T-helper 1 cell (primary cell): ENCODE results near the gene IL16.
A peak's percentile ranks its signal among the peaks of the same experiment; 100 is the strongest.

Experiments used
- DNase-seq, 5 donors: peaks; one replicate each; pipeline ENCODE4 v3.0.0-alpha.2; 2012 to 2020

IL16 gene

DNA sequence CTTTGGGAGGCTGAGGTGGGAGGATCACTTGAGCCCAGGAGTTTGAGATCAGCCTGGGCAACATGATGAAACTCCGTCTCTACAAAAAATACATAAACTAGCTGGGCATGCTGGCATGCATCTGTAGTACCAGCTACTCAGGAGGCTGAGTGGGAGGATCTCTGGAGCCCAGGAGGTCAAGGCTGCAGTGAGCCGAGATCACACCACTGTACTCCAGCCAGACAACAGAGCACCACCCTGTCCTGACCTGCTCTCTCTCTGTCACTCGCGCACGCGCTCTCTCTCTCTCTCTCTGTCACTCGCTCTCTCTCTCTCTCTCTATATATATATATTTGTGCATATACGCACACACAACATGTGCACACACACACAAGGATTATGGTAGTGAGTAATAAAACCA is 61.8 kb downstream of the IL16 start:
- no peak for DNase-seq

DNA sequence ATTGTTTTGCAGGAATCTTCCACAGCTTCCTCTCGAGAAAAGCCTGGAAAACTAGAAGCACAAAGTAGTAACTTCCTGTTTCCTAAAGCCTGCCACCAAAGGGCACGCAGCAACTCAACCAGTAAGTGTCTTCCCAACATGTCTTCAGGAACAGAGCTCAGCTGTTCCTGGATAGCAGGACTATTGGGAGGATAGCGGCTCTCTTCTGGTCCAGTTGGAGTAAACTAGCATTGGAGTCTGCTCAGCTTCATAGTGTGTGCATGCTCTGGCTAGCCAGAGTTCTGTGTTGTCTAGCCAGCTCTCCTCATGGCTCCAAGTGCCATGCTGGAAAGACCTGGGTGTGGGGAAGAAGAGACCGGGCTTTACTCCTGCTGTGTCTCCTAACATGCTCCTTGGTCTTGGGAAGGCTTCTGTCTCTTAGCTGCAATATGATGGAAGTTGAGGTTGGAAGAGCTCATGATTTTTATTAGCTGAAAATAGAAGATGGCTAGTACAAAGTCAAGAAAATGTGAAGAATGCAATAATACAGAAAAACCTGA is 63.1 kb downstream of the IL16 start:
- no peak for DNase-seq

DNA sequence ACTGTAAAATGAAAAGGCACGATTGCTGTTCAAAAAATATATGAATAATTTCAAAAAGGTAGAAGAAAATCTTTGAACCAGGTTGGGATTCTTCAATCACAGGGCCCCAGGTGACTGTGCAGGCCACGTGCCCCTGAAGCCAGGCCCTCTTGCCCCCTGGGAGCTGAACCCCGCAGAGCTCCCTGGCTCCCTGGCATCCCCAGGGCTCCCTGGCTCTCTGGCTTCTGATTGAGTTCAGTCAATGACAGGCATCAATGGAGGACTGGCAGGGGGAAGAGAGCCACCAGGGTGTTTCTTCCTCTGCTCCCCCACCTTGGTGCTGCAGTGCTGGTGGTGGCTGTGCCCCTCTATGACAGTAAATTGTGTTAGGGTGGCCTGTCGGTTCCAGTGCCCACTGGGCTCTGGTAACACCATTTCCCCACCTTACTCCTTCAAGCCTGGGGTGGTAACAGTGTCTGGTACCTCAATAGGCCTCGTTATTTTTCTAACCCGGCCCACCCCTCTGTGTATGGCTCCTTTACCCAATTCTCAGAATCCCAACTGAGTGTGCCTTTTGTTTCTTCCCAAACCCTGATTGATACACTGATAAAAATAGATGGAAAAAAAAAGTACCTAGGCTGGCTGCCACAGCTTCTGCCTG is 64.6 kb downstream of the IL16 start:
- DNase-seq, result no peak

DNA sequence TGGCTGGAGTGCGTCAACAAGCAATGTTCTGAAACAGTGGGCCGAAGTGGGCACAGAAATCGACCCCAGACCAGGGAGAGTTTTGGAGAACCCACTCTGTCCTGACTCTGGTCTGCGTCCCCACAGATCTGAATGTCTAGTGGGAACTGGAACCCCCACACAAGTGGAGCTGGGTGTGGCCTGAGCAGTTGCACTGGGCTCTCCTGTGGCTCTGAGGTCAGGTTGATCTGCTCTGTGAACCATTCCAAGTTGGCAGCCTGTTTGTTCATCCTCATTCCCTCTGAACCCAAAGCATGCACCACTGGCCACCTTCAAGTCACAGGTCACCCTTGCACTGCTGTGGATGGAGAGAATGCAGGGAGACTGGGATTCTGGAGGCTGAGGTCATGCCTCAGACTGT is 66.8 kb downstream of the IL16 start:
- no peak for DNase-seq

DNA sequence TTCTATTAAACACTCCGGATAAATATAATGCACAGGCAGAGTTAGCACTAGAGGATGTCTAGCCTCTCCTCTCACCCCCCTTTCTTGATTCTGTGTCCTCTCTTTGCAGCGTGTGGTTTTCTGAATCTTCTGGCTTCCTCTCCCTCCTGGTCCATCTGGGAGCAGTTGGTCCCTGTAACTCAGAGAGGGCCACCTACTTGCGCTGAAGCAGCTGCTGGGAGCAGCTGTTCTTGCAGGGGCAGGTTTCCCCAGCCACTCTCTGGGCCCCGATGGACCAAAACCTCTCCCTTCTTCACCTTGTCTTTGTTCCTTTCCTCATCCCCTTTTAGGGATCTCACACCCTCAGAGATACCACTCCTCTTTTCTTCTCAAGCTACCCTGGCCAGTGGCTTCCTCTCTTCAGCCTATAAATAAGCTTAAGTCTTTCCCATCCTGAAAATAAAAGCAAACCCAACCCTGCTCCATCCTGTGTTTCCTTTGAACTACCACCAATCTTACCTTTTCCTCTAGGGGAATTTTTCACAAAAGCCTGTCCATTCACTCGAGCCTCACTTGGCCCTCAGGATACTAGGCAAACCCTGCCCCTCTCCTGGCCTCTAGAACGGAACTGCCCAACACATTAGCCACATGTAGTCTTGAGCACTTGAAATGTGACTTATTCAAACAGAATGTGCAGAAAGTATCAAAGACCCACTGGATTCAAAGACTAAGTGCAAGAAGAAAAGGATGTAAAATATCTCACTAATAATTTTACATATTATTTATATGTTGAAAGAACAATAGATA is 67.6 kb downstream of the IL16 start:
- no peak for DNase-seq

DNA sequence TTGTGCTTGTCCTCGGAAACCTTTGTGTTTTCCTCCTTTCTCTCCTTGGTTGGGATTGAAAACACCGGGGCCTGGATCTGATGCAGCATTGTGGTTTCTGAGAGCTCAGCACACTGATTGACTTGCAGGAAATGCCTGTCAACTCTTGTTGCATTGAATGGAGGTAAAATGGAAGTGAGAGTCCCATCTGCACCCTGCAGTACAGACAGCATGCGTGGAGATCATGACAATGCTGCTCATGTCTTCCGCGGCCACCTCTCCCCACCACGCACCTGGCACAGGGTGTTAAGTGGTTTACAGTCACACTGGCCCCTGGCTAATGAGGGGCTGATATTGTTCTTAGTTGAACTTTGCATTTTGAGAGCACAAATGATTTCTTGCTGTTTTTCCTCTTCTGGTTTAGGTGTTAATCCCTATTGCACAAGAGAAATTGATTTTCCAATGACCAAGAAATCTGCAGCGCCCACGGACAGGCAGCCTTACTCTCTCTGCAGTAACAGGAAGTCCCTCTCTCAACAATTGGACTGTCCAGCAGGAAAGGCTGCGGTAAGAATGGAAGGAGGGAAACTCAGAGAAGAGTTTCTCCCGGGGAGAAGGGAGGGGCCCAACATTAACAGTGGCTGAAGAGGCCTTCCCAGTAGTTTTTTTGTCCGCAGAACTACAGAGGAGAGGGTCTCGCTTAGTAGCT is 68.7 kb downstream of the IL16 start:
- DNase-seq, result no peak

DNA sequence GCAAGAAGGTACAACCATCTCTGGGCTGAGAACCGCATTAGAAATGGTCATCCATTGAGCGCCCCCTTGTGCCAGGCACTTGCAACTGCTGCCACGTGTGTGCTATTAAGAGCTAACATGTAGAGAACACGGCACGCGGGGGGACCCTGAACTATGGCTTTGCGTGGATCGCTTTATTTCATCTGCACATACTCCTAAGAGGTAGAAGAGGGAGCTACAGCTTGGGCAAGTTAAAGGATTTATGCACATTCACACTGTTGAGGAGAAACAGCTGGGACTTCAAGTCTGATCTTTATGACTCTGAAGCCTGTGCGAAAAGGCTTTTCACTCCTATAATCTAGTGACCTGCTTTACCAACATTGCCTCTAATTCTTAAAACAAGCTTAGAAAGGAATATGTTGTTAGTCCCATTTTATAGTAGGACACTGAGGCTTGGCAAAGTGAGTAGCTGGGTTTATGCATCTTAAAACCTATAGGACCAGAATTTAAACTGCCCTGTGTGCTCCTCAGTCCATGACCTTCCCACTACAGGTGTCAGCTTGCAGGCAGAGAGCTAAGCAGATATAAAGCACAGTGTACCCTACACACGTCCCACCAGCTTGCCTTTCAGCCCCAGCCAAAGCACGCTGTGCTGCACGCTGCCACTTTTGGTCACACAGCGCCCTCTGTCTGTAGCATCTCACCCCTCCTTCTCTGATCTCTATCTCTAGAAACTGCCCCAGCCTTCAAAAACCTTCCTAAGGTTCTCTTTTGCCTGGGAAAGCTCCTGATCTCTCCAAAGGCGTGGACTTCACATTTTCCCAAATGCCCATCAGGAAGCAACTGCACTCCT is 69.5 kb downstream of the IL16 start:
- peak; percentile 55 to 80 (median 67) for DNase-seq

DNA sequence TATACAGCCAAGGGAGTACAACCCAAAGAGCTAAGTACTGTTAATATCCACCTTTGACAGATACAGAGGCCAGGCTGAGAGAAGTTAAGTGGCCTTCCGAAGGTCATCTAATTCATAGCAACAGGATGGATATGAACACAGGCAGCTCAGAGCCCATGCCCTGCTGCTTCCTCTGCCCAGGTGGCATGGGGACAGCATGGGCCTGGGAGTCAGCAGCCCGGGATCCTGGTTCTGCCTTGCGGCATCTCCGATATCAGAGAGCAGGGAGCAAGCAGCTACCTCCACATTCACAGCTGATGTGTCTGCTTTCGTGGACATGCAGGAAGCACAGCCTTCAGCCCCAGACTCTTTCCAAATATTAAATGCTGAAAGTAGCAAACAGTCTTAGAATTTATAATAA is 71.7 kb downstream of the IL16 start:
- no peak for DNase-seq

DNA sequence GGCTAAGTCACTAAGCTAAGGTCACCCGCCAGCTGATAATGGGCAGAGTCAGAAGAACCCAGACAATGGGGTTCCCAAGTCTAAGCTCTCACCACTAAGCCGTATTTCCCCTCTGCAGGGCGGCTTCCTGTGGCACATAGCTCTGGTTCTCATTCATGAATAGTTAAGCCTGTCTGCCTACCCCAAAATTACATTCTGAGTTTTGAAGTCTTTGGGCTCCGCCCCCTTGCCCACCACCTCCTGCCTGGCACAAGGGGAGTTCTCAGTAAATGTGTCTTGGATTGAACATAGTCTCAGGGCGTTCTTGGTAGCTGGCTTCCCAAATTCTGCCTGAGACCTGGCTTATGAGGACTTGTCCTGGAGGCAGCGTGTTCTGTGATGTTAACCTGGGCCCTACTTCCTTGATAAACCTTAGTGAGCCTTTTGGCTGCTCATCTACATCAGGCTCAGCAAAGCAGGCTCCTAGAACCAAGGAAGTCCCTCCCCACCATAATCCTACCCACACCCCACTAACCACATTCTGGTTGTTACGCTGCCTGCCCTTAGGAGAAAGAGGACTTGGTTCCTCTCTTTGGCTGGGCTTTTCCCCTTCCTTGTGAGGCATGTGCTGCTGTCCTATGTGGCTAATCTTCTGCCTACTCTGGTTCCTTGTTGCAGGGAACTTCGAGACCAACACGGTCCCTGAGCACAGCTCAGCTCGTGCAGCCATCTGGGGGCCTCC is 72.4 kb downstream of the IL16 start:
- no peak for DNase-seq

DNA sequence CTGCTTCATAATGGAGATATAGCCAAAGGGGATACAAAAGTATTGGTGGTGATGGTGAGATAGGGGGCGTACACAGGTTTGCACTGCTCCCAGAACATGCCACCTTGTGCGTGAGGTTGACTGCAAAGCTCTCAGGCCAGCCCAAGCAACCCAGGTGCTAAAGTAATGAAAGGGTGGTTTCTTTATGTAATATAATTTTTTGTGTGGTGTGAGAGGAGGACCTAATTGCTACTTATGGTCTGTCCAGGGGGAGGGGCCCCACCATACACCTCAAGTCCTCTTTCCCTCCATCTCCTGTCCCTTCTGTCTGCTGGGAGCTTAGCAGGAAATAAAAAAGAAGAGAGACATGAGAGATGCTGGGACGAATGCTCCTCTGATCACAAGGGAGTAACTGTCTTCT is 73.5 kb downstream of the IL16 start:
- DNase-seq, result no peak

DNA sequence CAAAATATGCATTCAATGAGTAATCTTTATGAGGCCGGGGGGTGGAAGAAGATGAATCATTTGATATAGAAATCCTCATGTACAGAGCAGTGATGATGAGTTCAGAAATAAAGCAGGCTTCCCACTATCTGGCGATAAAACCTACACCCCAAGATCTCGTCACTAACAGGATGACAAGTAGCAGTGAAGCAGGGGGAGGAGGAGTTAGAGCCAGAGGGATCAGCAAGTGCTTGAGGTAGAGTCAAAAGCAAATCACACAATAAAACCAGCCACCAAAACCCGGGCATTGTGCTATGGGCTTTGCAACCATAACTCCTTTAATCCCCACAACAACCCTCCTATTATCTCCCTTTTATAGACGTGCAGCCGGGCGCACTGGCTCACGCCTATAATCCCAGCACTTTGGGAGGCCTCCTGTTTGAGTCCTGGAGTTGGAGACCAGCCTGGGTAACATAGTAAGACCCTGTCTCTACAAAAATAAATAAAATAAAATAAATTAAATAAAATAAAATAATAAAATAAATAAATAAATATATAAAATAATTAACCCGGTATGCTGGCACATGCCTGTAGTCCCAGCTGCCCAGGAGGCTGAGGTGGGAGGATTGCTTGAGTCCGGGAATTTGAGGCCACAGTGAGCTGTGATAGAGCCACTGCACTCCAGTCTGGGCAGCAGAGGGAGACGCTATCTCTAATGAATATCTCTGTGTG is 74.3 kb downstream of the IL16 start:
- DNase-seq, result no peak

DNA sequence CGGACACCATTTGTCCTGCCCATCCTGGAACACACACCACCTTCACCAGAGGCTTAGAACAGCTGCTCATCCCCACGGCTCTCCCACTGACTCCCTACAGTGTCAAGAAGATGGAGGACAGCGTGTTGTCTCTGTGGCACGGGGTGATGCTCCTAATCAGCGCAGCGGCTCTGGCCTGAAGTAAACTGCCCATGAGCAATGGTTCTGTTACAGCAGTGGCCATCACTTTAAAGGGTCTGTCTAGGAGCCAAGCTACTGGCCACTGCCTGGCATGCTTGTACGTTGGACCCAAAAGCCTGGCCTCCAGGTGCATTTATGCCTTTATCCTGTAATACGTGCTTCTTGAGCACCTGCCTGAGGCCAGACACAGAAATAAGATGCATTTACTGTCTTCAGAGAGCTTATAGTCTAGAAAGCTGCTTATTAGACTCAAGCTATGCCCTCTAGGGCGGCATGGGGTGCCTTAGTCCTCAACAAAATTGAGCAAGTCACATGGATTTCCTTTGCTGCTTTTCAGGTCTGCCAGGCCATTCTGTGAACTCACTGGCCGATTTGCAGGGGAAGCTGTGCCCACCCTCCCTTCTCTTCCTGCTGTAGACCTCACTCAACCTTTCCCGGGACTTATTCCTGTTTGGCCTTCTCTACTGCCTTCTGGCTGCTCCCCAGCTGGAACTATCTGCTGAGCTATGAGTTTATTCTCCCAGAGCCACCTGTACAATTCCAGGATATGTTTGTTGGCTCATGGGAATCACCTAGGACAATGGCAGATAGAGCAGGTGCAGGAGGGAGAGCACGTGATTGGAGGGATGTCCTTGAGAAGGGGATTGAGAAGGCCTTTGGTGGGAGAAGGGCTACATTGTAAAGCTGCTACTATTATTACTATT is 75.3 kb downstream of the IL16 start:
- DNase-seq, result no peak

DNA sequence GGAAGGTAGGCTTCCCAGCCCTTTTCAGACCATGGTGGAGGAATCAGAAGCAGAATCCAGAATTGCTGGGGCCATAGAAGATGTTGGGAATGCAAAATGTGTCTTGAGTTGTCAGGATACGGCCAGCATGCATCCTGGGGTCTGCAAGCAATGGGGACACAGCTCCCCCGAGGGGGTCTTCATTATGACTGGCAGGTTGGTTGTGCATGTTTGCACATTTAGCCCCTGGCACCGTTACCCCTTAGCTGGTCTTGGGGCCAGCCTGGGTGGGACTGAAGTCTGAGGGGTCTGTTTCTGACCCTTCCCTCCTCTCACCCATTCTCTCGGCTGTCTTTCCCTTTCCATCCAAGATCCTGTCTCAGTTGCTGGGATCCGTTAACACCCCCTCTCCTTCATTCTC is 76.5 kb downstream of the IL16 start:
- DNase-seq, result no peak

DNA sequence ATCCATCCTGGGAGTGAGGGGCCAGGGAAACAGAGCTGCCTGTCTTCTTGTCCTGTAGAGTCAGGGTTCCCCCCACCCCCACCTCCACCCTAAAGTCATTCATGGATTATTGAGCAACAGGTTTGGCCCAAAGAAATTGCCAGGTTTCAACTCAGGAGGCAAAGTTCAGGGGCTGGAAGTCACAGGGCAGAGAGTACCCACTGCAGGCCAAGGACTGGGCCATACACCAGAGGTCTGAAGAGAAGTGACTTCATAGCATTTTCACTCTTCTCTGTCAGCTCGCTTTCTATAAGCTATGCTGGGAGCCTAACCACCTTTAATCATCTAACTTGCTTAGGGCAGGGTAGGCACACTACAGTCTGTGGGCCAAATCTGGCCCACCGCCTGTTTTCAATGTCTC is 77.2 kb downstream of the IL16 start:
- no peak for DNase-seq

DNA sequence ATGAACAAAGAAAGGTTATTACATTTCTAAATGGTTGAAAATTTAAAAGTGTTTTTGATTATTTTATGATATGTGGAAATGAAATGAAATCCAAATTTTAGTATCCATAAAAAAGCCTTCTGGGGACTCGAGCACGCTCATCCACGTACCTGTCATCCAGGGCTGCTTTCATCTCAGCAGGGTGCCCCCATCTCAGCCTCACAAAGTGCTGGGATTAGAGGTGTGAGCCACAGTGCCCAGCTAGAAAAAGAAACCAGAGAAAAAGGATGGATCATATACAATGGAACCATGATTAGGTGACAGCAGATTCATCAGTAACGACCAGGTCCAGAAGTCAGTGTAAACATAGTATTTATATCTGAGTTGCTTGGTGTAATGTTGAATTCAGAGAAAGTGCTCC is 77.6 kb downstream of the IL16 start:
- DNase-seq, result no peak

DNA sequence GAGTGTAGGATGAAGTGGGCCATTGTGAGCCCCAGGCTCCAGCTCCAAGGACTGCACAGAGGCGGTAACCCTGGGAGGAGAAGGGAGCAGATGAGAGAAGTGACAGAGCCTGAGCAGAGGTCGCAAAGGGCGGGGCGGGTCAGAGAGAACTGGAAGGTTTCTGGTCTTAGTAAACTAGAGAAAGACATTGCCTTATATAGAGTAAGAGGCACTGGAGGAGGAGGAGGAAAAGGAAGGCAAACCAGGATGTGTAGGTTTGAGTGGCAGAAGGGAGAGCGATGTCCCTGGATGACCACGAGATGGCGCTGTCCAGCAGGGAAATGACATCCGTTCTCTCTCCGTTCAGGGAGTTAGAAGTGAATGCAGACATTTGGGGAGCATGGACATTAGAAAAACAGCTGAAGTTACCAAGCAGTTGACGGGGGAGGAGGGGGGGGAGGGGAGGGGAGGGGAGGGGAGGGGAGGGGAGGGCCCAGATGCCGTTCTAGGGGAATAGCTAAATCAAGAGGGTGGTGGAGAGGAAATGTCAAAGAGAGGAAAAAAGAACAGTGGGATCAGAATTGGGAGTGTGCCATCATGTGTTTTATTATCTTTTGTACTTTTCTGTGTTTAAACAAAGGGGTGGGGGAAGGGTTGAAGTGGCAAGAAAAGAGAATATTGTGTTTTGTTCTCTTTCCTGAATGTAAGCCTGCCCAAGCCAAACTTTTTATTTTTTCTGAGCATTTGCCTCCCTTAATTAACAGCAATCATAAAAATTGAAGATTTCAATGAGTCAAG is 78.4 kb downstream of the IL16 start:
- peak; percentile 55 to 83 (median 75) for DNase-seq

DNA sequence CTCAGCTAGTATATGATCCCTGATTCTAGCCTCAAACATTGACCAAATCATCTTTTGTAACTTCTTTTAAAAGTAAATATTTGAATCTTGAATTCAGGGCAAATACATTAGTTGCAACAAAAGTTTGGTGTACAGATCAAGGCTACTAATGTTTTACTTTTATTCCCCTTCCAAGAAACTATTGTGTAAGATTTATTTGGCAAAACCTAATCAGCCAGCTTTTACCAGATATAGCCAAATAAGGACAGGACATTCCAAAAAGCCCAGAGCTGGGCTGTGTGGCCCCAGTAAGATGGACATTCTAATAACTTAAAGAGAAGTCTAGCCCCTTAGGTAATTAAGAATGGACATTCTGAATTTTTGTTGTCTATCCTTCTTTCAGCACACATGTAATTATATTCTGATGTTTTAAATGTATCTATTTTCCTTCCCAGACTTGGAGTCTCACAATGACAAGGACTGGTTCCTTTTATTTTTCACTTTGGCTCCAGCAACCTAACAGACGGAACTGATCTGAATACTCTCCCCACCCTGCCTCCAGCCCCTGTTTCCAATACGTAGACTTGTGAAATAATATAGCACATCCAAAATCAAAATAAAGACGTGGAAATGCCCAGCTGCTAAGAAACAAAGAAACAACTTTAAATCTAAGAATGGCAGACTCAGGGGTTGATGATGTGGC is 79.2 kb downstream of the IL16 start:
- DNase-seq, result no peak

DNA sequence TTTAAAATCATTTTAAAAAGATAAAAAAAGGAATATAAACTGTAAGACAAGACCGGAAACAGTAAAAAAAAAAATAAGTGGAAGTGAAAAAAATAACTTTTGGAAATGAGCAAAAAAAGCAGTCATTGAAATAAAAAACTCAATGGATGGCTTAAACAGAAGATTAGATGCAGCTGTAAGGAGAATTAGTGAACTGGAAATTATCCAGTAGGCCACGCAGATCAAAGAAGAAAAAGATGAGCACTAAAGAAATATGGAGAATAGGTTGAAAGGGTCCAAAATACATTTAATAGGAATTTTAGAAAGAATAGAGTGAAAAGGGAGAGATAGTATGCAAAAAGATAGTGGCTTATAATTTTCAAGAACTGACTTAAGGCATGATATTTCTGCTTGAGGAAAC is 80.3 kb downstream of the IL16 start:
- DNase-seq, result no peak

DNA sequence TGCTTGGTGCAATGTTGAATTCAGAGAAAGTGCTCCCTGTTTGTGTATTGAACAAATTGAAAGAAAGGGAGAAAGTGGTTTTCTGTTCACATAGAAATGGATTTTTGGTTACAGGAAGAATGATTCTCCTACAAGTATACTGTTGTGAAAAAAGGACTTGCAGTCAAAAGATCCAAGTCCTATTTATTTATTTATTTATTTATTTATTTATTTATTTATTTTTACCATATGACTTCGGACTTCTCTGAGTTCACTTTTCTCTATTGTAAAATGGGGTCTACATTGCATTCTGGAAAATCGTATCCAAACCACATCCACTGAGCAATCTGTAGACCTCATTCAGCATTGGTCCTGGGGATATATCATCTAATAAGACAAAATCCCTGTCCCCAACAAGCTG is 81.2 kb downstream of the IL16 start:
- DNase-seq, result no peak
